Stimulated activated CD4-positive, alpha-beta T cell treated with anti-CD3 and anti-CD28 coated beads, Interleukin-1b, Interleukin-23, amount 100 ng/mL, for 4 hours (primary cell): ENCODE measurements around the gene EGLN2.
"Not testable (repeated sequence)": the region's sequence is repeated elsewhere in the genome, so short reads cannot be mapped to it uniquely, and the experiment has no call there.

Source experiments
- DNase-seq, 2 donors: peaks; one replicate each; pipeline ENCODE4 v3.0.0-alpha.2; 2020; ENCODE audit warnings: low read depth in 2 of 2

EGLN2 gene

GRCh38 chr19:40802300-40803169 is 3.5 kb downstream of the EGLN2 start:
- DNase-seq, result no peak

DNA sequence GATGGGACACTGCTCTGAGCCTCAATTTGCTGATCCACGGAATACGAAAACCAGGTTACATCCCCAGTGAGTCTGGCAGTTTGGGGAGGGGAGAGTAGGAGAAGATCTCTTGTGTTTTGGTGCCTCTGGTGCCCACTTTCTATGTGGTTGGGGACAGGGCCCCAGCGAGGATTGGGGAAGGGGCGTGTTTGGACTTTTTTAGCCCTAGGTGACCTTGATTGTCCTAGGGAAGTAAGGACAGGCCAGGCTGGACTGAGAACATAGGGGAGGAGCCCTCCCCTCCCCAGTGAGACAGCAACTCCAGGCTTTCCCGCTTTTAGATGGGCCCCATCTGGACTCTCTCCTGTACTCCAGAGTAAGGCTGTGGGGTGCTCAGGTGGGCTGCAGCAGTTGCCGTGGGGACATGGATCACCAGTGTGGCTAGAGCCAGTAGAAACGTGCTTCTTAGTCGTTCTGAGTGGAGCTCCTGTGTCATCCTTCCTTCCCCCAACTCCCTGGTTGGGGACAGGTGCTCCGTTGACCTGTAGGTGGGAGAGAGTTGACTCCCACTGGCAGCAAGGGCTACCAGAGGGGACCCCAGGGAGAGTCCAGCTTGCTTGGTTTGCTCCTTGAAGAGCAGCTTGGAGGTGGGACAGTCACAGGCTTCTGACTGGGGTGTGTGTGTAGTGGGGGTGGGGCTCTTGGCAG is 4.3 kb downstream of the EGLN2 start:
- no peak for DNase-seq

DNA sequence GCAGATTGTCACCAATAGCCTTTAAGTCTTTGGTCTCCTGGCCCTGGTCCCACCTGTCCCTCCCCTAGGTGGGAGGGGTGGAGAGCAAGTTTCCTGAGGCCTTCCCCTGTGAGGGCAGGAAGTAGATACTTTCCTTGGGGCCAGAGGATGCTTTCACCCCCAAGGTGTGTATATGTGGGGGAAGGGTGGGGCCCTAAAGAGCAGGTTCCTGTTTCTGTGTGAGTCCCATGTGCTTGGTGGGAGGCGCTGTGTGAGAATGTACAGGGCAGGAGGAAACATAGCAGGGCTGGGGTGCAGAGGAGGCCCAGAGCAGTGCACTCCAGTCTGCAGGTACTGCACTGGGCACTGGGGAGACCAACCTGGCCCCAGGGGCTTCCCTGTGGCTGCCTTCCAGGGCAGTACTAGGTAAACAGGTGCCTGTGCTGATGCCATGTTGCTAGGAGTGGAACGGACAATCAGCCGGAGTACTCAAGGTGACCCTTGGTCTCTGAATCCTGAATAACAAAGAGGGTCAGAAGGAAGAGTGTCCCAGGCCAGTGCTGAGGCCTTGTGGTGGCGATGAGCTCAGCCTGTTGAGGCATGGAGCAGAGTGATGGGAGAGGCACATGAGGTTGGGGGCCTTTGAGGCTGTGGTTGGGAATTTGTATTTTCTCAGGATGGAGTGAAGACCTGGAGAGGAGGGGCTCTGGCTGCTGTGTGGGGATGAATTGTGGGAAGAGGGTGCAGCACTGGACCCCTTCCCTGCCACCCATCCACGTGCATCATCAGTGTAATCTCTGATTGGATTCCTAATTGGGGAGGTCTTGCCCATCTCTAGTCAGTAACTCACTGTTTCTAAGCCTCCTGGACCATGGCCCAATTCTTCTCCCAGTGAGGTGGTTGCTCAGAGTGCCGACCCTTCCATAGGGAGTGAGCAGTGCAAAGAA is 5.1 kb downstream of the EGLN2 start:
- DNase-seq, result no peak

DNA sequence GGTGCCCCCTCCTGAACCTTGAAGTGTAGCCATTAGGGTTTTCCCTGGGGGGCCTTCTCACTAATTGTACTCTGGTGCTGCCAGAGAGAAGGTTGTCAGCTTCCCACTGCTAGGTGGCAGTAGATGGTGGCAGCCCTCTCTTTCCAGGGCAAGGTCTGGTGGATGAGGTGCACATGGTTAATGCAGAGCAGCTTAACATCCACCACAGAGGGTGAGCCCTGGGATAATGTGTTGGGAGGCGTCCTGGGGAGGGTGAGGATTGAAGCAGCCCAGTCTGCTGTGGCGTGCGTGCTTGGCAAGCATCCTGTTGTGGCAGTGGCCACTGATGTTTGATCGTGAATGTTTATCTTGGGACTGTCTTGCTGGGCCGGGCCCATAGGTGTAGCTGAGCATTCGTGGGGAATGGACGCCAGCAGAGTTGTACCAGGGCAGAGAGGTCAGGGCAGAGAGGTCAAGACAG is 5.8 kb downstream of the EGLN2 start:
- no peak for DNase-seq

DNA sequence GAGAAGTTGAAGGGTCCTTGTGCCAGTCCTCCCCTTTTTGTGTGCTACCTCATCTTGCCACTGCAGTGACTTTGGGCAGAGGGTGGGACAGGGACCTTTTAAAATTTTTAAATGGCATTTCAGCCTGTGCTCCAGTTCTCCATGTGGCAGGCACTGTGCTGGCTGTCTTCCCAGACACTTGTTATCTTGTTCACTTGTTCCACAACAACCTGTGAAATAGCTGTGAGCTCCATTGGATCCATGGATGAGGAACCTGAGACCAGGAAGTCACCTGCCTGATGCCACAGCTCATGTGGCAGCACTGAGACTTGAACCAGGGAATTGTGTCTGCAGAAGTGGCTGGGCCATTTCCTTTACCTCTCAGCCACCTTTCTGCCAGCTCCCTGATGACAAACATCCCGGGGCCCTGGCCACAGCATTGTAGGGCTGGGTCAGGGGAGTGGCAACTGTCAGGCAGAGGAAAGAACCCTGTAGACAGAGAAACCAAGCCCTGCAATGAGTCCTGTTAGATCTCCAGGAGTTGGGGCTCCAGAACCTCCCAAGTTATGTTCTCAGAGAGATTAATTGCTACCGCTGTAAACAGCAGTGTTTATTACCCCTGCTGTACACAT is 6.4 kb downstream of the EGLN2 start:
- no peak for DNase-seq

- peak; percentile 68 to 69 for DNase-seq
These were observed 7.6 kb downstream of the EGLN2 start for GRCh38 chr19:40806423-40807146.

DNA sequence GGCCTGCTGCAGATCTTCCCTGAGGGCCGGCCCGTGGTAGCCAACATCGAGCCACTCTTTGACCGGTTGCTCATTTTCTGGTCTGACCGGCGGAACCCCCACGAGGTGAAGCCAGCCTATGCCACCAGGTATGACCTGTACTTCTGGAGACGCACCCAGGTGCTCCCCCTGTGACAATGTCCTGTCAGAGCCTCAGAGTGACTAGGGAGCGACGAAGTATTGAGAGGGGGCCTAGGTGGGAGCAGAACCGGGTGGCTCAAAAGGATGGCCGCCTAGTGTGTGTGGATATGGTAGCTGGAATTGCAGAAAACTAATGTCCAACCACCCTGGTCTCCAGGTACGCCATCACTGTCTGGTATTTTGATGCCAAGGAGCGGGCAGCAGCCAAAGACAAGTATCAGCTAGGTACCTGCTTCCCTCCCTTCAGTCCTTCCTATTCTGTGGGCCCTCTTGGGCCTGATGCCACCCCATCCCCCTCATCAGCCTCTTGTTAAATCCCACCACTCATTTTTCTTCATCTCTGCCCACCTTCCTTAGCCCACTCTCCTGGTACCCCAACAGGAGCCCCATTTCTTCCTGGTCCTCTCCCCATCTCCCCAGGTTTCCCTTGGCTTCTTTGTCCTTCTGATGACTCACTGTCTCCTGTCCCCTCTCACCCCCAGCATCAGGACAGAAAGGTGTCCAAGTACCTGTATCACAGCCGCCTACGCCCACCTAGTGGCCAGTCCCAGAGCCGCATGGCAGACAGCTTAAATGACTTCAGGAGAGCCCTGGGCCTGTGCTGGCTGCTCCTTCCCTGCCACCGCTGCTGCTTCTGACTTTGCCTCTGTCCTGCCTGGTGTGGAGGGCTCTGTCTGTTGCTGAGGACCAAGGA is 8.4 kb downstream of the EGLN2 start:
- no peak for DNase-seq

DNA sequence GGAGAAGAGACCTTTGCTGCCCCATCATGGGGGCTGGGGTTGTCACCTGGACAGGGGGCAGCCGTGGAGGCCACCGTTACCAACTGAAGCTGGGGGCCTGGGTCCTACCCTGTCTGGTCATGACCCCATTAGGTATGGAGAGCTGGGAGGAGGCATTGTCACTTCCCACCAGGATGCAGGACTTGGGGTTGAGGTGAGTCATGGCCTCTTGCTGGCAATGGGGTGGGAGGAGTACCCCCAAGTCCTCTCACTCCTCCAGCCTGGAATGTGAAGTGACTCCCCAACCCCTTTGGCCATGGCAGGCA is 9.0 kb downstream of the EGLN2 start:
- no peak for DNase-seq

- DNase-seq, result no peak
These were observed 9.5 kb downstream of the EGLN2 start for GRCh38 chr19:40808497-40808896.

- no peak for DNase-seq
These were observed 10.5 kb downstream of the EGLN2 start for GRCh38 chr19:40809358-40810086.

DNA sequence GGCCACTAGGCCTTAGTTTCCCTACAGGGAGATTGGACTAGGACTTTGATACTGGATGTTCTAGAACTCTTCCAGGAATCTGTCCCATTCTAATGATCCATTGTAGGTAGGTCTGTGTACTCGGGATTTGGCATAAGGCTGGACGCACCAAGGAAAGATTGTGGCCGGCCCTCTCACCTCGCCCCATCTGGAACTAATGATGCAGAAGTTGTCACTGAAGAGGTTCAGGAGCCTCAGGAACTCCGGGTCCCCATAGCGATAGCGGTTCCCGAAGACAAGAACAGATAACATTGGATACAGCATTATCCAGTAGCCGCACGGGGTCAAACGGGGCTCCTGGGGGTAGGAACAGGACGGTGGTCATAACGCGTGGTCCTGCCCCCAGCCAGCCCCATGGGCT is 11.2 kb downstream of the EGLN2 start:
- DNase-seq, result no peak

DNA sequence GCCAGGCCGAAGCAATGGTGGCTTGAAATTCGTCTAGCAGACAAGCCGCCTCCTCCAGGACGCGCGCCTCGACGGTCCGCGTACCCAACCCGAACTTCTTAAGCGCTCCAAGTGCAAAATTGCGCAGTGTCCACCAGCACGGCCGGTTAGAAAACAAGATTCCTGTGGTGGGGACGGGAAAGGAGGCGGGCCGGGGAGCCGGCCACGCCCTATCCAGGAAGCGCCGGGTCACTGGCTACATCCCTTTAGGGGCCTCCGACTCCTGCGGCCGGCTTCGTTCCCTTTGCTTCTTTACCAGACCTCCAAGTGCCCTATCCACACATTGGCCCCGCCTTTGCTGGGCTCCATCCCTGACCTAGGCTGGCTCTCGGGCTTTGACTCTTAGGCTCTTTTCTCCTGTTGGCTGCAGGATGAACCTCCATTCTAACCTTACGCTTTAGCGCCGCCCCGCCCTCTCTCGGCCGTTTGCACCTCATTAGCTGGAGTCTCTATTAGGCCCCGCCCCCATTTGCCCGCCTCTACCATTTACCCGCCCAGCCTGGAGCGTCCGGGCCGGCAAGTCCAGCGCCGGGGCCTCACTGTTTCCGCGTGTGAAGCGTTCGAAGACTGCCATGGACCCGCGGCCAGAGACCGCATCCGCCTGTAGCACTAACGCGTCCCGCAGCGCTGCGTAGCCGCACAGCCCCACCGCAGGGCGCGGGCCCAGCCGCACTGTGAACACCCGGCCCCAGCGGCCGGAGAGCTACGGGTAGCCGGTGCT is 11.8 kb downstream of the EGLN2 start:
- peak in 1 of 2 donors; percentile 32 for DNase-seq

DNA sequence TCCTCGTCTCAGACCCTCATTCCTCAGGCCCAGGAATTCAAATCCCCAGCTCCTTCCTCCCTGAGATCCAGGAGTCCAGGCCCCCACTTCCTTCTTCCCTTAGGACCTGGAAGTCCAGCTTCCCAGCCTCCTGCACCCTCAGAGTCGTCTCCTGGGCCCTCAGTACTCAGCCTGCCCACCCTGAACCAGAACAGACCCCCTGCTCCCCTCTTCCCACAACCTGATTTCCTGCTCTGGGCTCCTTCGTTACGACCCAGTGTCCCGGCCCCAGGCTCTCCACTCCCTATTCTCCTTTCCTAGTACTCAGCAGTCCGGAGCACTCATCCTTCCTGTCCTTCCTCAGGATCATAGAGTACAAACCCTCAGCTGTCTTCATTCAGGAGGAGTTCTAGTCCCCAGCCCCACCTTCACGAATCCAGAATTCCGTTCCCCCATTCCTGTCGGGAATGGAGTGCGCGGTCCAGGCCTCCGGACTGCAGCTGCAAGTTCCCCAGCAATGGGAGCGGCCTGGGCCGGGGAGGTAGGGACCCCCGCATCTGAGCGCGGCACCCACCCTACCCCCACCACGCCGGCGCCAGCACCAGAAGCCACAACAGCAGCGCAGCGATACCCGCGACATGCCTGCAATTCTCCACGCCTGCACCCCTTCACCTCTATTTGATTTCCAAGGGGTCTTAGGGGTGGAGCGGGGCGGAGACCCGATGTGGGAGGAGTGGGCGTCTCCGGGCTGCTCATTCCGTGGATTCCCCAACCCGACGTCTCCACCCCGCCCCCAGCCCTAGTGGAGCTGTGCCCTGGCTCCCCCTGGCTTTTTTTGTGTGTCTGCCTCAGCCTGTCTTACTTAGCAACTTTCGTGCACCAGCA is 12.7 kb downstream of the EGLN2 start:
- DNase-seq, result no peak

GRCh38 chr19:40812571-40812970 is 13.6 kb downstream of the EGLN2 start:
- DNase-seq, result not testable (repeated sequence)

GRCh38 chr19:40813182-40813581 is 14.2 kb downstream of the EGLN2 start:
- DNase-seq, result no peak

DNA sequence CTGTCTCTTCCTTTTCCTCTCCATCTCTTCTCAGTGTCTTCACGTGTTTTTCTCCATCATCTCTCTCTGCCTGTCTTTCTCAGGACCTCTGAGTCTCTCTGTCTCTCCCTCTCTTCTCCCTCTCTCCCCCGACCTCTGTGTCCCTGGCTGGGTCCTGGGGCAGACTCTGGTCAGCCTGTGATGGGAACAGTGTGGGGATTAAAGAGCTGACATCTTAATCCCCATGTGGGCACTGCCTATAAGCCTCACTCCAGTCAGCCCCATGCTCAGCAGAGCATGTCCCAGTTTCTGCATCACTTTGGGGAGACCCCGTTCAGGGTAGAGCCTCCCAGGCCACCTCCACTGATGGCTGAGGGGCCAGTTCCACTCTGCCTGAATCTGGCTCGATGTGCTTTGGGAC is 16.2 kb downstream of the EGLN2 start:
- DNase-seq, result no peak

- peak; percentile 69 to 72 for DNase-seq
These were observed 19.7 kb downstream of the EGLN2 start for GRCh38 chr19:40818480-40819399.
